HG03025 (cell line): Measurements from ENCODE around the gene TAOK2.

ENCODE experiments used
- ATAC-seq: cut with Tn5 transposase; IDR thresholded peaks from one replicate; pipeline ENCODE4 v1.9.1; 2021; ENCODE audit warnings: mild to moderate bottlenecking, moderate library complexity; ENCODE audit not compliant: unreplicated experiment, low FRiP score

Gene TAOK2

DNA sequence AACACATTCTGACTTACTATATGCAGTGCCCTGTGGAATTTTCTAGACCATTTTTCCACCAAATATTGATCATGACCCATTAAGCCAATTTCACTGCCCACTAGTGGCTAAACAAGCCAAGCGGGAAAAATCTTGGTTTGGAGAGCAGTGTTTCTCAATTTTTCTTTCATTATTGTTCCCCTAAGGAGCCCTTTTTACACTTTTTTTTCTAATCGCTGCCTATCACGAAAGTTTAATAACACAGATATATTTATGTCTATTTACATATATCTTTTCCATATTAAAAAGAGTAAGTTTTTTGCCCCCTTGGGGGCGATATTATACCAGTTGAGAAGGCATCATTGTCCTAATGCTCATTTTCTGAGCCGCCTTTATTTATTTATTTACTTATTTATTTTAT, 68.2 kb downstream of the TAOK2 start:
- ATAC-seq = no peak
